GM12878 (cell line): ENCODE data around the gene FIG4. TPM values are rescaled to one million over a fixed set of nuclear protein-coding genes. Genes with fewer than 3 reads are reported as not detected.

ENCODE experiments used
- ATAC-seq: fragments of 200-7000 bp; cut with Tn5 transposase; 3 replicates; pipeline ENCODE4 v1.9.1; 2020; ENCODE audit warnings: mild to moderate bottlenecking, moderate library complexity
- BruUV-seq: library from RNA; stranded (reverse); fragments of 400-500 nt; replicated peaks from 2 replicates; lab custom pipeline; 2021; lab: Mats Ljungman, UMichigan
- CTCF ChIA-PET: fragments of 300-600 bp; sonication (Branson Sonifier 250); formaldehyde crosslinking; extraction: SDS; loops from one replicate; lab custom pipeline; 2021; ENCODE audit warnings: inconsistent platforms; lab: Yijun Ruan, JAX
- POLR2A ChIA-PET: fragments of 350-600 bp; formaldehyde crosslinking; extraction: SDS; loops from one replicate; lab custom pipeline; 2021; ENCODE audit warnings: inconsistent platforms; lab: Charles Lee
- RAD21 ChIA-PET: fragments of 300-600 bp; sonication (Branson Sonifier 250); formaldehyde crosslinking; loops from one replicate; lab custom pipeline; 2023; ENCODE audit warnings: antibody characterized with exemption; ENCODE audit not compliant: unreplicated experiment; lab: Charles Lee
- SMC1A ChIA-PET: fragments of 300-600 bp; sonication (Branson Sonifier 250); formaldehyde crosslinking; loops from one replicate; lab custom pipeline; 2023; ENCODE audit not compliant: unreplicated experiment, uncharacterized antibody; lab: Charles Lee
- DNase-seq: peaks from one replicate; pipeline ENCODE4 v3.0.0-alpha.2; 2011; ENCODE audit warnings: low read depth, low spot score
- FAIRE-seq: peaks from 3 replicates; lab custom pipeline; 2011; peaks lifted over from hg19 to GRCh38; lab: Jason Lieb, UNC
- H2AFZ ChIP-seq: 2 replicates; pipeline ENCODE4 v1.6.0; 2011; ENCODE audit warnings: low read depth, low read length, control low read depth; ENCODE audit not compliant: control insufficient read depth
- H3K27ac ChIP-seq: 2 replicates; pipeline ENCODE4 v1.5.1; 2011; ENCODE audit warnings: control low read depth; ENCODE audit not compliant: control insufficient read depth, insufficient read depth
- H3K27me3 ChIP-seq, 2 experiments: replicated peaks in 1 of 2; 2 replicates each; pipeline versions ENCODE4 v1.6.0 to v1.6.1; 2011; ENCODE audit warnings: low read length in 1 of 2; ENCODE audit not compliant: control insufficient read depth in 2 of 2, insufficient read depth in 2 of 2
- H3K36me3 ChIP-seq, 2 experiments: 2 replicates each; pipeline ENCODE4 v1.5.1; 2011; ENCODE audit warnings: low read length in 1 of 2; ENCODE audit not compliant: control insufficient read depth in 2 of 2, insufficient read depth in 2 of 2
- H3K4me1 ChIP-seq: 2 replicates; pipeline ENCODE4 v1.6.1; 2011; ENCODE audit warnings: mild to moderate bottlenecking, low read length, moderate library complexity, mixed read lengths; ENCODE audit not compliant: control insufficient read depth, insufficient read depth
- H3K4me2 ChIP-seq: 2 replicates; pipeline ENCODE4 v1.6.0; 2011; ENCODE audit warnings: control low read depth; ENCODE audit not compliant: control insufficient read depth, insufficient read depth
- H3K4me3 ChIP-seq: fragments of 200-600 bp; sonication (generic); 2 replicates; pipeline ENCODE4 v1.5.1; 2016
- H3K79me2 ChIP-seq: 2 replicates; pipeline ENCODE4 v1.6.0; 2011; ENCODE audit warnings: low read length; ENCODE audit not compliant: control insufficient read depth, insufficient read depth
- H3K9ac ChIP-seq: 2 replicates; pipeline ENCODE4 v1.8.0; 2011; ENCODE audit warnings: low read length, control low read depth, mixed read lengths; ENCODE audit not compliant: control insufficient read depth, insufficient read depth
- H3K9me3 ChIP-seq: replicated peaks from 3 replicates; pipeline ENCODE4 v1.5.1; 2011; ENCODE audit warnings: mild to moderate bottlenecking, low read length; ENCODE audit not compliant: control insufficient read depth, insufficient read depth
- H4K20me1 ChIP-seq: 2 replicates; pipeline ENCODE4 v1.6.0; 2011; ENCODE audit not compliant: control insufficient read depth, insufficient read depth
- CREB1 ChIP-seq: IDR thresholded peaks from 2 replicates; pipeline ENCODE4 v1.6.1; 2012; ENCODE audit warnings: low read depth, mild to moderate bottlenecking, inconsistent platforms
- EP300 ChIP-seq, 2 experiments: fragments of 150-350 bp in 1 of 2; IDR thresholded peaks; 2 replicates each; pipeline ENCODE4 v1.6.1; 2011 to 2012; ENCODE audit warnings: low read depth in 2 of 2, low read length in 2 of 2, borderline replicate concordance in 1 of 2, improper control_type of control experiment in 1 of 2, inconsistent platforms in 1 of 2; ENCODE audit not compliant: control insufficient read depth in 1 of 2
- ESRRA ChIP-seq: IDR thresholded peaks from 2 replicates; pipeline ENCODE4 v1.6.1; 2012; ENCODE audit warnings: mild to moderate bottlenecking, low read length, improper control_type of control experiment
- IRF3 ChIP-seq: fragments of 450-650 bp; IDR thresholded peaks from 2 replicates; pipeline ENCODE4 v1.6.1; 2014; ENCODE audit warnings: mild to moderate bottlenecking
- MEF2A ChIP-seq: IDR thresholded peaks from 2 replicates; pipeline ENCODE4 v1.6.1; 2011; ENCODE audit warnings: low read depth, mild to moderate bottlenecking, low read length, moderate library complexity; ENCODE audit not compliant: insufficient read depth
- MEF2B ChIP-seq: fragments of 450-650 bp; IDR thresholded peaks from 2 replicates; pipeline ENCODE4 v1.6.1; 2018; ENCODE audit warnings: mild to moderate bottlenecking, moderate library complexity; ENCODE audit not compliant: partially characterized antibody, poor library complexity, severe bottlenecking
- MYC ChIP-seq: IDR thresholded peaks from 2 replicates; pipeline ENCODE4 v1.6.1; 2011; ENCODE audit warnings: mild to moderate bottlenecking, low read length, moderate library complexity, inconsistent platforms; ENCODE audit not compliant: insufficient read depth, insufficient replicate concordance, insufficient read length, severe bottlenecking
- PML ChIP-seq: IDR thresholded peaks from 2 replicates; pipeline ENCODE4 v1.6.1; 2012; ENCODE audit warnings: low read length, inconsistent platforms
- RAD51 ChIP-seq: fragments of 450-650 bp; IDR thresholded peaks from 2 replicates; pipeline ENCODE4 v1.6.1; 2016; ENCODE audit warnings: moderate library complexity, mild to moderate bottlenecking, inconsistent platforms
- SP1 ChIP-seq: IDR thresholded peaks from one replicate; pipeline ENCODE4 v1.6.1; 2011; ENCODE audit warnings: low read depth, low read length
- SPI1 ChIP-seq: IDR thresholded peaks from 2 replicates; pipeline ENCODE4 v1.6.1; 2011; ENCODE audit warnings: low read depth, mild to moderate bottlenecking, low read length, moderate library complexity, borderline replicate concordance; ENCODE audit not compliant: insufficient read depth
- ZNF384 ChIP-seq: IDR thresholded peaks from 2 replicates; pipeline ENCODE4 v1.6.1; 2012; ENCODE audit warnings: low read depth, mild to moderate bottlenecking, low read length, improper control_type of control experiment, borderline replicate concordance
- WGBS: methylation state at CpG from one replicate; pipeline ENCODE4 v1.1.6; 2016; ENCODE audit warnings: low lambda C conversion rate; ENCODE audit not compliant: insufficient replicate concordance, insufficient coverage; ENCODE audit errors: missing lambda C conversion rate; 5-methylcytosine and 5-hydroxymethylcytosine counted together
- in situ Hi-C: fragments of 300-500 bp; cut with MboI; formaldehyde crosslinking; loops from 9 replicates; pipeline ENCODE4 v1.14.3; 2018; ENCODE audit warnings: mixed read lengths
- intact Hi-C: fragments of 100-400 bp; cut with micrococcal nuclease; formaldehyde crosslinking; loops from one replicate; pipeline ENCODE4 v1.14.2; 2022; ENCODE audit not compliant: unreplicated experiment
- polyA plus RNA-seq, 11 experiments: library from polyadenylated mRNA; depleted of rRNA in 4 of 11; unstranded in 6 of 11; stranded (reverse) in 5 of 11; fragments of >200 nt; fragmentation: Nextera tagmentation in 4 of 11; fragmentation: Illumina TruSeq in 1 of 11; extraction: Ambion mirVana in 4 of 11; extraction: Trizol in 1 of 11; gene quantifications; 1 replicate in 1 of 11; 2 replicates in 10 of 11; pipeline versions ENCODE4 v1.2.1 to v1.2.3, GENCODE V29; 2011 to 2016; ENCODE audit warnings: inconsistent platforms in 2 of 11, missing spikeins in 2 of 11, low read depth in 1 of 11
- total RNA-seq, 4 experiments: library from RNA; depleted of rRNA in 3 of 4; stranded (reverse); fragments of >200 nt in 3 of 4; fragmentation: Illumina TruSeq in 1 of 4; extraction: Trizol in 1 of 4; gene quantifications; 2 replicates each; pipeline versions ENCODE4 v1.2.1 to v1.2.3, GENCODE V29; 2013 to 2021
- TF ChIP-seq, protein P1 (sequence below): fragments of 450-650 bp; IDR thresholded peaks from 2 replicates; pipeline ENCODE4 v1.6.1; 2017; ENCODE audit warnings: mild to moderate bottlenecking, moderate library complexity

The FIG4 gene
- total and polyA plus RNA-seq, 10 of the 15 experiments (the other 5 are each of a cell fraction or from before 2014, with no cell fraction given) = 3.8 to 23.2 (median 11.8) TPM

DNA sequence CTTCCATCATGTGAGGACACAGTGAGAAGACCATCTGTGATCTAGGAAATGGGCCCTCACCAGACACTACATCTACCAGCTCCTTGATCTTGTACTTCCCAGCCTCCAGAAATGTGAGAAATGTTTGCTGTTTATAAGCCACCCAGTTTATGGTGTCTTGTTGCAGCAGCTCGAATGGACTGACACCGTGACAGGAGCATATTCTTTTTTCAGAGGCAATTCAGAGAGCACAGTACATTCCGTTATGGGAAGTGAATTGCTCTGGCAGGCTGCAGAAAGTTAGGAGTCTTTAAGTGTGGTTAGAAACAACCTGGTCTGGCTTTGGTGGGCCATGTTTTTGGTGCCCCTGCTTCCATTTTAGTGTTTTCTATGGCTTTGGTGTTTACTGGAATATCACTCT, 75.1 kb downstream of the FIG4 start (continued):
- TF ChIP-seq, protein P1, sequence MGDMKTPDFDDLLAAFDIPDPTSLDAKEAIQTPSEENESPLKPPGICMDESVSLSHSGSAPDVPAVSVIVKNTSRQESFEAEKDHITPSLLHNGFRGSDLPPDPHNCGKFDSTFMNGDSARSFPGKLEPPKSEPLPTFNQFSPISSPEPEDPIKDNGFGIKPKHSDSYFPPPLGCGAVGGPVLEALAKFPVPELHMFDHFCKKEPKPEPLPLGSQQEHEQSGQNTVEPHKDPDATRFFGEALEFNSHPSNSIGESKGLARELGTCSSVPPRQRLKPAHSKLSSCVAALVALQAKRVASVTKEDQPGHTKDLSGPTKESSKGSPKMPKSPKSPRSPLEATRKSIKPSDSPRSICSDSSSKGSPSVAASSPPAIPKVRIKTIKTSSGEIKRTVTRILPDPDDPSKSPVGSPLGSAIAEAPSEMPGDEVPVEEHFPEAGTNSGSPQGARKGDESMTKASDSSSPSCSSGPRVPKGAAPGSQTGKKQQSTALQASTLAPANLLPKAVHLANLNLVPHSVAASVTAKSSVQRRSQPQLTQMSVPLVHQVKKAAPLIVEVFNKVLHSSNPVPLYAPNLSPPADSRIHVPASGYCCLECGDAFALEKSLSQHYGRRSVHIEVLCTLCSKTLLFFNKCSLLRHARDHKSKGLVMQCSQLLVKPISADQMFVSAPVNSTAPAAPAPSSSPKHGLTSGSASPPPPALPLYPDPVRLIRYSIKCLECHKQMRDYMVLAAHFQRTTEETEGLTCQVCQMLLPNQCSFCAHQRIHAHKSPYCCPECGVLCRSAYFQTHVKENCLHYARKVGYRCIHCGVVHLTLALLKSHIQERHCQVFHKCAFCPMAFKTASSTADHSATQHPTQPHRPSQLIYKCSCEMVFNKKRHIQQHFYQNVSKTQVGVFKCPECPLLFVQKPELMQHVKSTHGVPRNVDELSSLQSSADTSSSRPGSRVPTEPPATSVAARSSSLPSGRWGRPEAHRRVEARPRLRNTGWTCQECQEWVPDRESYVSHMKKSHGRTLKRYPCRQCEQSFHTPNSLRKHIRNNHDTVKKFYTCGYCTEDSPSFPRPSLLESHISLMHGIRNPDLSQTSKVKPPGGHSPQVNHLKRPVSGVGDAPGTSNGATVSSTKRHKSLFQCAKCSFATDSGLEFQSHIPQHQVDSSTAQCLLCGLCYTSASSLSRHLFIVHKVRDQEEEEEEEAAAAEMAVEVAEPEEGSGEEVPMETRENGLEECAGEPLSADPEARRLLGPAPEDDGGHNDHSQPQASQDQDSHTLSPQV = no peak
- TF ChIP-seq SP1 (no peak), MEF2A (no peak), ESRRA (no peak)

- BruUV-seq = no TSS peak
- no peak for ATAC-seq
- Histone ChIP-seq H4K20me1 (no peaks in the 10 kb centered on the region), H3K4me1 (peaks cover 21% of the 10 kb centered on the region), H3K9ac (no peak overlapping the region), H3K79me2 (no peaks in the 10 kb centered on the region), H3K4me3 (no peak overlapping the region), H3K36me3 (peaks cover 0 to 2% of the 10 kb centered on the region in 2 experiments; a peak in 1 of 4 replicates), H3K9me3 (no peaks in the 10 kb centered on the region), H2AFZ (no peak overlapping the region), H3K27ac (no peak overlapping the region), H3K27me3 (no peaks in the 10 kb centered on the region), H3K4me2 (no peak overlapping the region)
- POLR2A ChIA-PET = no interaction called here
- CTCF ChIA-PET = no interaction called here
- TF ChIP-seq SPI1 (no peak), IRF3 (no peak), MYC (no peak), EP300 (IDR thresholded peaks at IDR 0.05; ENCODE audit: borderline replicate concordance in 1 of 2, control insufficient read depth in 1 of 2, low read depth in 2 of 2, low read length in 2 of 2) (no peak), PML (no peak), CREB1 (no peak), MEF2B (no peak), RAD51 (no peak), ZNF384 (no peak)
- no peak for DNase-seq
- WGBS = 73% methylated on average over 3 of the region's 3 CpGs
- RAD21 ChIA-PET = no interaction called here
- in situ Hi-C loops (no loop called here), intact Hi-C loops (no loop called here)
- SMC1A ChIA-PET = no interaction called here
- FAIRE-seq = no peak
Observed at GRCh38 chr6:109767961-109768360, 76.9 kb downstream of the FIG4 start.
